ENCODE measurements around the gene SLC5A1. TPM values are rescaled to one million over a fixed set of nuclear protein-coding genes. Genes with fewer than 3 reads are reported as not detected.

The SLC5A1 gene
- polyA plus RNA-seq, 3 donors: 0.28 to 0.60 TPM; not detected in 1

- H3K27ac ChIP-seq (ENCODE audit: low read depth, low read length): no peak overlapping the region
- WGBS, 3 donors: 91 to 100% (median 97%) methylated on average over 1 of the region's 1 CpG
Observed at GRCh38 chr22:32044477-32044876, 1.4 kb downstream of the SLC5A1 start.

DNA sequence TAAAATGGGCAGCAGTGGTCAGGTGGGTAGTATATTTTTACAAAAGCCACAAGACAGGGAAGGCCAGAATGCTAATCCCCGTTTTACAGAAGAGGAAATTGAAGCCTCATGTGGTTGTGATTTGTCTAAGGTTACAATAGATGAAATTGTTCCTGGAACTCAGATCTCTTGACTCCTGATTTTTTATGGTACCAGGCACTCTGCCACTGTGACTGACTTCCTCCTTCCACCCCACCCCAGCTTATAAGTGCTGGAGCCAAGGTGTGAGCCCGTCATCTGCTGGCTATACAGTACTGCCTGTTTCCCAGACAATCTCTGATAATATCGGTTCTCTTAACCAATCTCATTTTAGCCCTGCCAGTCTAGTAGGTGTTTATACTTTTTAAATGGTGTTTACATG, 1.9 kb downstream of the SLC5A1 start:
- WGBS, 3 donors: 38 to 40% (median 39%) methylated on average over 3 of the region's 3 CpGs

GRCh38 chr22:32048069-32048468, 5.0 kb downstream of the SLC5A1 start:
- 50 to 62% (median 60%) methylated on average over 2 of the region's 2 CpGs for WGBS, 3 donors
- H3K27ac ChIP-seq (ENCODE audit: low read depth, low read length): no peak overlapping the region

More for the DNA sequence above, 1.9 kb downstream of the SLC5A1 start:
- no peak overlapping the region for H3K27ac ChIP-seq (ENCODE audit: low read depth, low read length)

DNA sequence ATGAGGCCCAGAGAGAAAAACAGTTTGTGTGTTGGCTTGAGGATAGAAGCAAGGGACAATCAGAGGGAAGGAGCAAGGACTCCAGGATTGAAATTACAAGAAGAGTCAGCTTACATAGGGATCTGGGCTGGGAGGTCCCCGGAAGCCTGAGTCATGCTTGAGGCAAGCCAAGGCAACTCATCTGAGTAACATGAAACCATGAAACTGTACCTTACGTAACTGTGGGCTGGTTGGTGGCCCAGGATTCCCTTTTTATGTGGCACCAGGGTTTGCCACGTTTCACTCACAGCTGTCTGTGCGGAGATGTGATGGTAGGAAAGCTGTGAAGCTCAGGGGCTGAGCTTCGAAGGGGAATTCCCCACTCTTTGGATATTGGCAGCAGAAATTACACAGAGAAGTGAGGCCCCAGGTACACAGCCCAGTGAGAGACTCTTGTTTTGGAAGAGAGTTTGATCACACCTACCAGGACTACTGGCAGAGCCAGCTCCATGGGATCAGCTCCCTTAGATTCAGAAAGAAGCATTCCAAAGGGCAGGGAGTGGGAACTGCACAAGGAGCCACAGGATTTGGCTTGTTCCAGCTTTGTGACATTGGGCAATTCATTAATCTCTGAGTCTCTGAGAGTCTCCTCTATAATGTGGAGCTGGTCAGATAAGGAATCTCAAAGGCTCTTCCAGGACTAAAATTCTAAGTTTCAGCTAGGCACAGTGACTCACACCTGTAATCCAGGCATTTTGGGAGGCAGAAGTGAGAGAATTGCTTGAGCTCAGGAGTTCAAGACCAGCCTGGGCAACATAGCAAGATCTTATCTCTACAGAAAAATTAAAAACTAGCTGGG, 7.8 kb downstream of the SLC5A1 start:
- no peak overlapping the region for H3K27ac ChIP-seq (ENCODE audit: low read depth, low read length)
- 43 to 58% (median 53%) methylated on average over 5 of the region's 5 CpGs for WGBS, 3 donors

DNA sequence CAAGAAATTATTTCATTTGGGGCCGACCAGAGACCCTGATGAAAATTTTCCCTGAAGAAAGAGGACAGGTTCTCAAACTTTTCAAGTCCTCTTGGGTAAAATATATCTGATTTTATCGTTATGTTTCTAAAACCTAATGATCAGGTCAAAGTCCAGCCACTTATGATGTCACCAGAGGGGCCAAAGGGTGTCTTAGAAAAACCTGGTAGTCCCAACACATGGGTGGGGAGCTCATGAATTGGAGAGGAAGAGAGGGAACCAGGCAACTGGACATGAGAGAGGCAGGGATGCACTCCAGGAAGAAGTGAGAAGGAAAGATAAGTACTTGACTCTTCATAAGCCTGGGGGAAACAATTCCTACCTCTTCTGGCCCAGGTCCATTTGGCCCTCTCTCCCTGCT, 9.2 kb downstream of the SLC5A1 start:
- H3K27ac ChIP-seq (ENCODE audit: low read depth, low read length): no peak overlapping the region
- 81 to 86% (median 85%) methylated on average over 2 of the region's 2 CpGs for WGBS, 3 donors

DNA sequence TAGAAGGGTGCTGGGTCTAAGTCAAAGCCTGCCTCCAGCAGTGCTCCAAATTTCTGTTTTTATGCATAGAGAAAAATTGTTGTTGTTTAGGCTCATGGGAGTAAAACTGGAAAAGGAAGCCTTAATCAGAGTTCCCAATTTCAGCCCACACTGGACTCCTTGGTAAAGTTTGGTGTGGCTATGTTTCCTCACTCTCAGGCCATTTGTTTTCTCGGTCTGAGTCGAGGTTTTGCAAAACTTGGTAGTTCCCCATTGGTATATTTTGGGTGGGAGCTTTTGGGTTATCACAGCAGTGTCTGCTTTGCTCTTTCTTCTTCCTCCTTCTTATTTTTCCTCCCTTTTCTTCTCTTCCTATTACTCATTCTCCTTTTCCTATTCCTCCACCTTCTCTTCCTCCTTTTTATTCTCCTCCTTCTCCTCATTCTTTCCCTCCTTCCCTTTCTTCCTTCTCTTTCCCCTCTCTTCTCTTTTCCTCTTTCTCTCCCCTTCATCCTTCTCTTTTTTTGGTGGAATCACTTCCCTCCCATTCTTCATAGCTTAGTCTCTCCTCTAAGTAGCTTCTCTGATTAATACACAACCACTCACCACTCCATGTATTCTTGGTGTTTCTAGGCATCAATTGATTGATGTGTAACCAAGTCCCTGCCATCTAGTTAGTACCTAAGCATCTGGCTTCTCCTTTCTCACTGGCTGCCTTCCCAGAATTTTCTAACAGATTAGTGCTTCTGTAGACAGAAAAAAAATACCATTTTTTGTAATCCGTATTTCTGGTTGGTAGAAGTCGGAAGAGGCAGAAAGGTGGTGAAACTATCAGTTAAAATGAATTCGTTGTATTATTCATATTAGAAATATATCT, 10.1 kb downstream of the SLC5A1 start:
- H3K27ac ChIP-seq (ENCODE audit: low read depth, low read length): no peak overlapping the region
- WGBS, 3 donors: 63 to 73% (median 69%) methylated on average over 5 of the region's 5 CpGs

DNA sequence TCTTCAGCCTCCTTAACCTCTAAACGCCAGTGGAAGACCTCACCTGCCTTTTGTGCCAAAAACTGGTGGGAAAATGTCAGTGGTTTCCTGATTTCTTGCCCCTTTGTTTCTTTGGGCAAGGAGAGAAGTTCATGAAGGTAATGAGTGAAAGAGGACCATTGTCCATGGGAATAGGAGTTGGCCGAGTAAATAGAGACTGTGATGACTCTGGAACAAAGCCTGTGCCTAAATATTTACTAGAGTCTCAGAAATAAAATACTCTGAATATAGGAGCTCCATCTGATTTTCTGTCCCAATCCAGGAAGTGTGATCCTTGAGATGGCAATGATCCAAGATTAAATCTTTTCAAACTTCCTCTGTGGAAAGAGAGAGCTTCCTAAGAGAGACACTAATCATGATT, 12.0 kb downstream of the SLC5A1 start:
- H3K27ac ChIP-seq (ENCODE audit: low read depth, low read length): no peak overlapping the region
- WGBS, 3 donors: 30 to 66% (median 52%) methylated on average over 2 of the region's 2 CpGs

GRCh38 chr22:32058656-32059260, 15.7 kb downstream of the SLC5A1 start:
- WGBS, 3 donors: 64 to 77% (median 66%) methylated on average over 3 of the region's 3 CpGs
- no peak overlapping the region for H3K27ac ChIP-seq (ENCODE audit: low read depth, low read length)

DNA sequence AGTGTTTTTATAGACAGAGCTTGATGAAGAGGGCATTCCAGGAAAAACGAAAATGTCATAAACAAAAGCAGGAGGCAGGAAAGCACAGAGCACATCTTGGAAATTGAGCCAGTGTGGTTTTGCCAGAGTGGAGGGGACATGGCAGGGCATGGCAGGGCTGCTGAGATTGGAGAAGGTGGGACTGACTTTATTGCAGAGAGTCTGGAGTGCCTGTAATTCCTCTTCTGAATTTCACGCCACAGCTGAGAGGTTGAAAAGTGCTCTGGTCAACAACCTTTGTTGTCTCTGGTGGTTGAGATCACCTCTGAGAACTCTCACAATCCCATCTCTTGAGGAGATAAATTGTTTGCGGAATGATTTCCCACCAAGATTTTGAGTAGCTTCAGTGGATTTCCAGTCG, 16.4 kb downstream of the SLC5A1 start:
- H3K27ac ChIP-seq (ENCODE audit: low read depth, low read length): no peak overlapping the region
- 60 to 74% (median 65%) methylated on average over 4 of the region's 4 CpGs for WGBS, 3 donors

- 57 to 86% (median 85%) methylated on average over 2 of the region's 2 CpGs for WGBS, 3 donors
- H3K27ac ChIP-seq (ENCODE audit: low read depth, low read length): no peak overlapping the region
Observed at GRCh38 chr22:32063701-32064100, 20.6 kb downstream of the SLC5A1 start.

DNA sequence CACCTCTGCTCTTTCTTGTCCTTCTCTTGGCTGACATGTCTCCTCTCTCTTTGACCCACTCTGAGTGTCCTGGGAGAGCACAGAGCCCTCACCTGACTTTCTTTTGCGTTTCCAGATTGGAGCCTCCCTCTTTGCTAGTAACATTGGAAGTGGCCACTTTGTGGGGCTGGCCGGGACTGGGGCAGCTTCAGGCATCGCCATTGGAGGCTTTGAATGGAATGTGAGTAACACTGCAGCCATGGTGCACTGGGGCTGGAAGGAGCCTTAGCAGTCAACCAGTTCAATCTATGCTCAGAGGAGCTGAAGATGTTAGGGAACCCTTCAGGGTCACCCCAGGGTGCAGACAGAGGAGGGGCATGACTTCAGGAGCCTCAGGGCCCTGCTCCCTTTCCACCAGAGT, 23.8 kb downstream of the SLC5A1 start:
- no peak overlapping the region for H3K27ac ChIP-seq (ENCODE audit: low read depth, low read length)
- 61 to 75% (median 66%) methylated on average over 3 of the region's 3 CpGs for whole genome bisulfite sequencing, 3 donors

GRCh38 chr22:32067613-32068012, 24.6 kb downstream of the SLC5A1 start:
- WGBS, 3 donors: 31 to 44% (median 33%) methylated on average over 2 of the region's 2 CpGs
- H3K27ac ChIP-seq (ENCODE audit: low read depth, low read length): no peak overlapping the region

GRCh38 chr22:32069579-32070372, 26.7 kb downstream of the SLC5A1 start:
- 72 to 89% (median 88%) methylated on average over 3 of the region's 4 CpGs for WGBS, 3 donors
- no peak overlapping the region for H3K27ac ChIP-seq (ENCODE audit: low read depth, low read length)

- H3K27ac ChIP-seq (ENCODE audit: low read depth, low read length): no peak overlapping the region
- WGBS, 3 donors: 76 to 92% (median 81%) methylated on average over 7 of the region's 7 CpGs
Observed at GRCh38 chr22:32073262-32073661, 30.2 kb downstream of the SLC5A1 start.

DNA sequence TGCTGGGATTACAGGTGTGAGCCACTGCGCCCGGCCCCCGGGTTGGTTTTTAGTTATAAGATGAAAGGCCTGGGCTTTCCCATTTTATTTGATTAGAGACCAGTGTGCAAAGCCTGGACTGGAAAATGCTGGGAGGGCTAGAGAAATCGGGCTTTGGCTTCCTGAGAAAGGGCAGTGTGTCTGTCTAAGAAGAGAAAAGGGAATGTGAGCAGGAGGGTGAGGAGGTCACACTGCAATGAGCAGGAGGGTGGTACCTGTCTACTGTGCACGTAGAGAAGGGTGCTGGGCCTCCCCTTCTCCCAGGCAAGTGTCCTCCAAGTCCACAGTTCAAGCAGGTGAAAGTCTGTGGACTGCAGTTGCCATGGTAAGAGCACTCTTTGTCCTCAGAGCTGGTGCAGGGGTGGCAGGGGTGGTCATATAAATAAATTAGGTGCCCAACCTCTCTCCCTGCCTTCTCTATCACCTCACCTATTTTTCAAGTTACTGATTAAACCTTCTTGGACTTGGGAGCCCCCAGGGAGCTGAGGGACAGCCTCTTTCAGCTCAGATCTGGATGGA, 30.8 kb downstream of the SLC5A1 start:
- H3K27ac ChIP-seq (ENCODE audit: low read depth, low read length): no peak overlapping the region
- WGBS, 3 donors: 50 to 86% (median 78%) methylated on average over 5 of the region's 5 CpGs

GRCh38 chr22:32075997-32076760, 33.1 kb downstream of the SLC5A1 start:
- H3K27ac ChIP-seq (ENCODE audit: low read depth, low read length): no peak overlapping the region
- WGBS, 3 donors: 76 to 79% (median 77%) methylated on average over 10 of the region's 10 CpGs

GRCh38 chr22:32076761-32077084, 33.7 kb downstream of the SLC5A1 start:
- WGBS, 3 donors: 28 to 47% (median 35%) methylated on average over 6 of the region's 6 CpGs
- H3K27ac ChIP-seq (ENCODE audit: low read depth, low read length): no peak overlapping the region
